ENCODE measurements around the gene ZDHHC15.

DNA sequence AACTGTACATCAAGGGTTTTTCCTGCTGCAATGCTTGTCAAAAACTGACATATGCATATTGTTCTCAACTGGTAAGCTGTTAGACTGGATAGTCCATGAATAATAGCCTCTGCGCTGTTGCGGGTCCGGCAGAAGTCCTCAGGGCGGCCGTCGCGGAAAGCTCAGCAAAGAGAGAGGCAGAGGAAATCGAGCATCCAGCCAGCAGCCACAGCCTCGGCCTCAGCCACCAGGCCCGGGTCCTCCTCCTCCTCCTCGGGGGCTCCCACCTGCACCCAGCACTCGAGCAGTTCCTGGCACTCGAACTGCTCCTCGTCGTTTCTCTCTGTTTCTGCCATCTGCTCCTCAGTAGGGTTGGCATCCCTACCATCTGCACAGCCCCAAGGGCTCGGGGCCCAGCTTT lies 195.2 kb downstream of the ZDHHC15 start:
- TF ChIP-seq EZH2phosphoT487 (IDR thresholded peaks at IDR 0.05) (no peak), EZH2 (IDR thresholded peaks at IDR 0.05) (no peak)
